Measurements from ENCODE around the gene NME1. TPM values are rescaled to one million over a fixed set of nuclear protein-coding genes. Genes with fewer than 3 reads are reported as not detected.

Gene NME1
- total RNA-seq, 3 donors from 2014 or later: 28.3 to 76.0 (median 28.4) TPM

DNA sequence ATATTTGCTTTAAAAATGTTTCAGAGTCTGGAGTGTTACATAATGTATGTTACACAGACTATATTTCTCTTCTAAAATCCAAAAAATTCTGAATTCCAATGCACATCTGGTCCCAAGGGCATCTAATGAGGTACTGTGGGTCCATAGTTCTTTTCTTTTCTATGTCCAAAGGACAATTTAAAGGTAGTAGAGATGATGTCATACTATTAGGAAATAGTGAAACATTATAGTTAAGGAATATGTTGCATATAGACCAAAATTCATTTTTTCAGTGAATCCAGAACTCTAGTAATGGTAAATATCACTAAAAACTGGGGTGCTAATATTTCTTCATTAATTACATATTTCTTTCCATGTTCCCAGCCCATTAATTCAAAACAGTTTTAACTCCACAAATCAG lies 35.8 kb downstream of the NME1 start:
- Histone ChIP-seq H3K27ac (no peak overlapping the region), H3K4me3 (no peak overlapping the region), H3K36me3 (no peaks in the 10 kb centered on the region), H3K9me3 (no peaks in the 10 kb centered on the region), H3K4me1 (no peaks in the 10 kb centered on the region), H3K27me3 (no peaks in the 10 kb centered on the region)
- intact Hi-C loops (cut with DNase I; ENCODE audit: low total_unique reads): no loop called here
- no peak for DNase-seq (ENCODE audit: low spot score in 2 of 2)
- TF ChIP-seq, protein P1, sequence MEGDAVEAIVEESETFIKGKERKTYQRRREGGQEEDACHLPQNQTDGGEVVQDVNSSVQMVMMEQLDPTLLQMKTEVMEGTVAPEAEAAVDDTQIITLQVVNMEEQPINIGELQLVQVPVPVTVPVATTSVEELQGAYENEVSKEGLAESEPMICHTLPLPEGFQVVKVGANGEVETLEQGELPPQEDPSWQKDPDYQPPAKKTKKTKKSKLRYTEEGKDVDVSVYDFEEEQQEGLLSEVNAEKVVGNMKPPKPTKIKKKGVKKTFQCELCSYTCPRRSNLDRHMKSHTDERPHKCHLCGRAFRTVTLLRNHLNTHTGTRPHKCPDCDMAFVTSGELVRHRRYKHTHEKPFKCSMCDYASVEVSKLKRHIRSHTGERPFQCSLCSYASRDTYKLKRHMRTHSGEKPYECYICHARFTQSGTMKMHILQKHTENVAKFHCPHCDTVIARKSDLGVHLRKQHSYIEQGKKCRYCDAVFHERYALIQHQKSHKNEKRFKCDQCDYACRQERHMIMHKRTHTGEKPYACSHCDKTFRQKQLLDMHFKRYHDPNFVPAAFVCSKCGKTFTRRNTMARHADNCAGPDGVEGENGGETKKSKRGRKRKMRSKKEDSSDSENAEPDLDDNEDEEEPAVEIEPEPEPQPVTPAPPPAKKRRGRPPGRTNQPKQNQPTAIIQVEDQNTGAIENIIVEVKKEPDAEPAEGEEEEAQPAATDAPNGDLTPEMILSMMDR (IDR thresholded peaks at IDR 0.05): no peak
- no peak for TF ChIP-seq POLR2A (IDR thresholded peaks at IDR 0.05)
- TF ChIP-seq POLR2AphosphoS5 (IDR thresholded peaks at IDR 0.05): no peak

DNA sequence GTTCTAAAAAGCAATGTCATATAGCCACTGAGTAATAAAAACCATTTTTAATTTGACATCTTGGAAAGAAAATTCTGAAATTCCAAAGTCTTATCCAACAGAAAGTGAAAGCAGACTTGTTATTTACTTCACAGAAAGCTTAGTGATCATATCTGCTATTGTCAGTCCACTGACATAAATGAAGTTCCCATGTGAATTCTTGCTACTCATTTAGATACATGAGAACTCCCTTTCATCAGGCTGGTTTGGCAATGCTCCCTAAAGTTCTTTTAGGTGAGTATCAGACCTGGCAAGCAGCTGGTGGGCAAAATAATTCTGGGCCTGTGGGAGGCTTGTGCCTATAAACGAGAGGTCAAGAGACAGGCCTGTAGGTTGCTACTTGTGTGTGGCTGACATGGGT lies 36.3 kb downstream of the NME1 start:
- intact Hi-C loops (cut with DNase I; ENCODE audit: low total_unique reads): no loop called here
- Histone ChIP-seq H3K9me3 (no peaks in the 10 kb centered on the region), H3K27ac (no peak overlapping the region), H3K4me3 (no peak overlapping the region), H3K36me3 (no peaks in the 10 kb centered on the region), H3K4me1 (no peaks in the 10 kb centered on the region), H3K27me3 (no peaks in the 10 kb centered on the region)
- DNase-seq (ENCODE audit: low spot score in 2 of 2): no peak
- TF ChIP-seq, protein P1 (IDR thresholded peaks at IDR 0.05): no peak
- TF ChIP-seq POLR2AphosphoS5 (IDR thresholded peaks at IDR 0.05): no peak

DNA sequence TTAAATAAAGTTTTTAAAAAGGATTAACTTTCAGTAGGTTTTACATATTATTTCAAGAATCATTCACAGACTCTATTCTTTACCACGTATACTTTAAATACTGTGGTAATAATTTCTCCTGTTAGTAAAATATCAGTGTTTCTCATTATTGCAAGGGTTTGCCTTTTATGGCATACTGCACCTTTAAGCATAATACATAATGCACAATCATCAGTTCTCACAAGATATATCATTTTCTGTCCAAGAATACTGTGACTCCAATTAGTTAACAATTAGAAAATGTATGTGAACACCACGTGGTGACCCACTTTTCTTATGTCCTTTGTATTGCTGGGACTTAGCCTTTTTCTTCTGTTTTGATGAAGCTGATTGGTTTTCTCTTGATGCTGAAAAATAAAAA lies 38.5 kb downstream of the NME1 start:
- Histone ChIP-seq H3K4me3 (no peak overlapping the region), H3K27ac (no peak overlapping the region), H3K27me3 (no peaks in the 10 kb centered on the region), H3K36me3 (peaks cover 5% of the 10 kb centered on the region), H3K4me1 (no peaks in the 10 kb centered on the region), H3K9me3 (no peaks in the 10 kb centered on the region)
- intact Hi-C loops (cut with DNase I; ENCODE audit: low total_unique reads): no loop called here
- no peak for DNase-seq (ENCODE audit: low spot score in 2 of 2)
- TF ChIP-seq POLR2A (IDR thresholded peaks at IDR 0.05): no peak
- TF ChIP-seq POLR2AphosphoS5 (IDR thresholded peaks at IDR 0.05): no peak
- TF ChIP-seq, protein P1 (IDR thresholded peaks at IDR 0.05): no peak

DNA sequence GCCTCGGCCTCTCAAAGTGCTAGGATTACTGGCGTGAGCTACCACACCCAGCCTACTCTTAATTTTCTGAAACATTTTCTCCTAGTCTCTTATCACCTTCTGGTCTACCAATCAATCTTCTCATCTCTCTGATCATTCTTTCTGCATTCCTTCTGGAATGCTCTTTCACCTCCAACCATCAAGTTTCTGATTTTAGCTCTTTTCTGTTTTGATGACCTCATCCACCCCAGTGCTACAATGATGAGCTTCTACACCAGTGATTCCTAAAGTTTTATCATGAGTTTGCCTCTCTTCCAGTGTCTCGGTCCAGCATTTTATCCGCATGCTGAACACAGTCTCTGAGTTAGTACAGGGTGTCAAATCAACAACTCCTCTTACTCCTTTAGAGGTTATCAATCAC lies 44.4 kb downstream of the NME1 start:
- Histone ChIP-seq H3K4me1 (no peaks in the 10 kb centered on the region), H3K36me3 (peaks cover 15% of the 10 kb centered on the region), H3K27me3 (no peaks in the 10 kb centered on the region), H3K27ac (no peak overlapping the region), H3K4me3 (no peak overlapping the region), H3K9me3 (no peaks in the 10 kb centered on the region)
- TF ChIP-seq POLR2A (IDR thresholded peaks at IDR 0.05) (no peak), POLR2AphosphoS5 (IDR thresholded peaks at IDR 0.05) (no peak)
- TF ChIP-seq, protein P1 (IDR thresholded peaks at IDR 0.05): no peak
- no peak for DNase-seq (ENCODE audit: low spot score in 2 of 2)
- intact Hi-C loops (cut with DNase I; ENCODE audit: low total_unique reads): no loop called here

DNA sequence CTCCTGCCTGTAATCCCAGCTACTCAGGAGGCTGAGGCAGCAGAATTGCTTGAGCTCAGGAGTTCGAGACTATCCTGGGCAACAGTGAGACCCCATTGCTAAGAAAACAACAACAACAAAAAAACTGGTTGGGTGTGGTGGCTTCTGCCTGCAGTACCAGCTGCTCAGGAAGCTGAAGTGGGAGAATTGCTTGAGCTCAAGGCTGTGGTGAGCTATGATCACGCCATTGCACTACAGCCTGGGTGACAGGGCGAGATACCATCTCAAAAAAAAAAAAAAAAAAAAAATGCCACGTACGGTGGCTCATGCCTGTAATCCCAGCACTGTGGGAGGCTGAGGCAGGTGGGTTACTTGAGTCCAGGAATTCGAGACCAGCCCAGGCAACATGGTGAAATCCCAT lies 46.9 kb downstream of the NME1 start:
- no peak for DNase-seq (ENCODE audit: low spot score in 2 of 2)
- no peak overlapping the region for H3K4me3 ChIP-seq
- TF ChIP-seq, protein P1 (IDR thresholded peaks at IDR 0.05): no peak
- no peak for TF ChIP-seq POLR2A (IDR thresholded peaks at IDR 0.05)
- no peak for TF ChIP-seq POLR2AphosphoS5 (IDR thresholded peaks at IDR 0.05)
- H3K27ac ChIP-seq: no peak overlapping the region
- H3K9me3 ChIP-seq: no peaks in the 10 kb centered on the region
- no peaks in the 10 kb centered on the region for H3K27me3 ChIP-seq
- intact Hi-C loops (cut with DNase I; ENCODE audit: low total_unique reads): no loop called here
- H3K36me3 ChIP-seq: peaks cover 18% of the 10 kb centered on the region
- H3K4me1 ChIP-seq: no peaks in the 10 kb centered on the region
